HL-60 (cell line): ENCODE data around the gene MAP4K4.

Experiments
- GABPA ChIP-seq: IDR thresholded peaks from 2 replicates; pipeline ENCODE4 v1.6.1; 2012; ENCODE audit warnings: low read depth
- POLR2AphosphoS5 ChIP-seq: IDR thresholded peaks from 2 replicates; pipeline ENCODE4 v1.6.1; 2012; ENCODE audit warnings: low read depth
- TF ChIP-seq, protein P1 (sequence below): IDR thresholded peaks from one replicate; pipeline ENCODE4 v1.5.1; 2011; ENCODE audit warnings: low read length, control low read depth, inconsistent platforms; ENCODE audit not compliant: insufficient read depth

DNA sequence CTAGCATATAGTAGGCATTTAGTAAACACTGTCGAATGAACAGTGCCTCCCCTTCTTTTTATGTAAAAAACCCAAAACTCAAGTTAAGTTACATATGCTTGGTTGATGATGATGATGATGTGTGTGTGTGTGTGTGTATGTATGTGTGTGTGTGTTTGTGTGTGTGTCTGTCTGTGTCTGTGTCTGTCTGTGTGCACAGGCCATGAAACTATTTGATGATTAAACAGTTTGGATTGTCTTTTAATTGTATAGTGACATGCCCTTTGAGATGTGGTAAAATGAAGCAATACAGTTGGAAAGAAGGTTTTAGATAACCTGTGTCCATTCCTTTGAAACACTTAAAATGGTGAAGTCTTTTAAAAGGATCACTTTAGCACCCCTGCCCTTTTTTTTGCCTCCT, 105.6 kb downstream of the MAP4K4 start:
- TF ChIP-seq, protein P1, sequence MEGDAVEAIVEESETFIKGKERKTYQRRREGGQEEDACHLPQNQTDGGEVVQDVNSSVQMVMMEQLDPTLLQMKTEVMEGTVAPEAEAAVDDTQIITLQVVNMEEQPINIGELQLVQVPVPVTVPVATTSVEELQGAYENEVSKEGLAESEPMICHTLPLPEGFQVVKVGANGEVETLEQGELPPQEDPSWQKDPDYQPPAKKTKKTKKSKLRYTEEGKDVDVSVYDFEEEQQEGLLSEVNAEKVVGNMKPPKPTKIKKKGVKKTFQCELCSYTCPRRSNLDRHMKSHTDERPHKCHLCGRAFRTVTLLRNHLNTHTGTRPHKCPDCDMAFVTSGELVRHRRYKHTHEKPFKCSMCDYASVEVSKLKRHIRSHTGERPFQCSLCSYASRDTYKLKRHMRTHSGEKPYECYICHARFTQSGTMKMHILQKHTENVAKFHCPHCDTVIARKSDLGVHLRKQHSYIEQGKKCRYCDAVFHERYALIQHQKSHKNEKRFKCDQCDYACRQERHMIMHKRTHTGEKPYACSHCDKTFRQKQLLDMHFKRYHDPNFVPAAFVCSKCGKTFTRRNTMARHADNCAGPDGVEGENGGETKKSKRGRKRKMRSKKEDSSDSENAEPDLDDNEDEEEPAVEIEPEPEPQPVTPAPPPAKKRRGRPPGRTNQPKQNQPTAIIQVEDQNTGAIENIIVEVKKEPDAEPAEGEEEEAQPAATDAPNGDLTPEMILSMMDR, result no peak
- no peak for TF ChIP-seq POLR2AphosphoS5
- TF ChIP-seq GABPA, result no peak
